Skeletal muscle satellite cell (primary cell): Measurements from ENCODE around the gene PTPRS.
A peak's percentile ranks its signal among the peaks of the same experiment; 100 is the strongest.

Source experiments
- H3K27me3 ChIP-seq: 2 replicates; pipeline ENCODE4 v1.7.0; 2013; ENCODE audit warnings: low read length; ENCODE audit not compliant: control insufficient read depth, insufficient read depth
- H3K36me3 ChIP-seq: 2 replicates; pipeline ENCODE4 v1.7.0; 2013; ENCODE audit warnings: mild to moderate bottlenecking, control low read depth, low read length; ENCODE audit not compliant: insufficient read depth
- H3K4me1 ChIP-seq: 2 replicates; pipeline ENCODE4 v1.7.0; 2013; ENCODE audit warnings: low read length; ENCODE audit not compliant: control insufficient read depth, insufficient read depth
- H3K4me2 ChIP-seq: 2 replicates; pipeline ENCODE4 v1.7.0; 2013; ENCODE audit warnings: mild to moderate bottlenecking, low read length
- H3K4me3 ChIP-seq: 2 replicates; pipeline ENCODE4 v1.7.0; 2013; ENCODE audit warnings: low read length
- H3K9ac ChIP-seq: 2 replicates; pipeline ENCODE4 v1.7.0; 2013; ENCODE audit warnings: mild to moderate bottlenecking, low read depth, low read length, moderate library complexity
- H3K9me3 ChIP-seq: replicated peaks from 2 replicates; pipeline ENCODE4 v1.7.0; 2013; ENCODE audit warnings: mild to moderate bottlenecking, control low read depth, low read length

Gene PTPRS

DNA sequence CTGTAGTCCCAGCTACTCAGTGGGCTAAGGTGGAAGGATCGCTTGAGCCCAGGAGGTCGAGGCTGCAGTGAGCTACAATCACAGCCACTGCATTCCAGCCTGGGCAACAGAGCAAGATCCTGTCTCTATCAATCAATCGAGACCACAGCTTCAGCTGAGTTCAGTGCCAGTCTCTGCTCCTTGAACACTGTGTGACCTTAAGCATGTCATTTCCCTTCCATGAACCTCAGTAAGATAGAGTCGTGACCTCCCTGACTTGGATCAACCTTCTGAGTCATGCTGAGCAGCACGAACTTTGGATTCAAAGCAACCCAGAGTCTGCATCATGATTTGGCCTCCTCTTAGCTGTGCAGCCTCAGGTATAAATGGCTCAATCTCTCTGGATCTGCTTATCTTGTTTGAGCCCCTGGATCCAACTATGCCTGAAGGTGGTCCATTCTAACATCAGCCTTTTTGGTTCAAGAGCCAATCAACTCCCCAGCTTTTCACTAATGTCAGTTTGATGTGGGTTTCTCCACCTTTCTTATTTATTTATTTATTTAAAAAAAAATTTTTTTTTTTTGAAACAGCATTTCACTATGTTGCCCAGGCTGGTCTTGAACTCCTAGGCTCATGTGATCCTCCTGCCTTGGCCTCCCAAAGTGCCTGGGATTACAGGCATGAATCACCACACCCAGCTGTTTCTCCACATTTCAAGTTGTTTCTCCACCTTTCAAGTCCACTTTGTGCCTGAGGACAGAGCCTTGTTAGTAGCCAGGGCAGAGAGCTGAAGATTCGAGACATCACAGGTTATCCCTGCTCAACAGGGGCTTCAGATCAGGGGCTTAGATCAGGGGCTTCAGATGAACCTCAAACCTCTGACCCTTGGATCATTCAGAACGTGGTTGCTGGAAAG is 26.4 kb downstream of the PTPRS start:
- H3K9me3 ChIP-seq: no peaks in the 10 kb centered on the region
- no peaks in the 10 kb centered on the region for H3K27me3 ChIP-seq
- H3K4me1 ChIP-seq: no peaks in the 10 kb centered on the region
- no peaks in the 10 kb centered on the region for H3K36me3 ChIP-seq
- H3K4me2 ChIP-seq: no peak overlapping the region
- H3K4me3 ChIP-seq: no peak overlapping the region
- no peak overlapping the region for H3K9ac ChIP-seq

- no peaks in the 10 kb centered on the region for H3K36me3 ChIP-seq
- H3K9ac ChIP-seq: no peak overlapping the region
- H3K9me3 ChIP-seq: no peaks in the 10 kb centered on the region
- peaks cover 5% of the 10 kb centered on the region for H3K4me1 ChIP-seq
- no peaks in the 10 kb centered on the region for H3K27me3 ChIP-seq
- H3K4me2 ChIP-seq: no peak overlapping the region
- H3K4me3 ChIP-seq: no peak overlapping the region
These were observed 27.3 kb downstream of the PTPRS start for GRCh38 chr19:5313307-5313706.

DNA sequence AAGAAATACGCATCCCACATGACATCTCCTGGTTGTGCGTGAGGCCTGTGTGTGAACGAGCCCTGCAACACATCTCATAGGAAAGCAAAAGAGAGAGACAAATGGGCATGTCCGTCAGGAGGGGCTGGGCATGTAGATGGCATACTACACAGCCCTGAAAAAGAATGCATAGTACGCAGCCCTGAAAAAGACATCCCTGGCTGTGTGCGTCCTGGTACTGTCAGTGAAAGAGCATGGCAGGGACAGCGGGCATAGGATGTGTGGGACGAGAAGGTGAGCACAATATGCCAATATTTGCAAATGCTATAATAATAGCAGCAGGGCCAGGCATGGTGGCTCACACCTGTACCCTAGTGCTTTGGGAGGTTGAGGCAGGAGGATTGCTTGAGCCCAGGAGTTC is 28.6 kb downstream of the PTPRS start:
- H3K36me3 ChIP-seq: no peaks in the 10 kb centered on the region
- H3K4me1 ChIP-seq: peaks cover 7% of the 10 kb centered on the region
- no peak overlapping the region for H3K9ac ChIP-seq
- no peaks in the 10 kb centered on the region for H3K9me3 ChIP-seq
- H3K4me3 ChIP-seq: no peak overlapping the region
- H3K27me3 ChIP-seq: no peaks in the 10 kb centered on the region
- H3K4me2 ChIP-seq: no peak overlapping the region

- Histone ChIP-seq H3K27me3 (peaks cover 6% of the 10 kb centered on the region), H3K9me3 (no peaks in the 10 kb centered on the region), H3K4me1 (peaks cover 7% of the 10 kb centered on the region), H3K36me3 (no peaks in the 10 kb centered on the region), H3K4me3 (no peak overlapping the region), H3K9ac (no peak overlapping the region), H3K4me2 (no peak overlapping the region)
These were observed 31.0 kb downstream of the PTPRS start for GRCh38 chr19:5309438-5310204.

- Histone ChIP-seq H3K27me3 (peaks cover 6% of the 10 kb centered on the region), H3K36me3 (no peaks in the 10 kb centered on the region), H3K4me1 (peaks cover 7% of the 10 kb centered on the region), H3K9ac (peak overlapping the region; percentile 81), H3K9me3 (no peaks in the 10 kb centered on the region), H3K4me2 (peak overlapping the region; percentile 76), H3K4me3 (peak overlapping the region; percentile 58)
These were observed 31.9 kb downstream of the PTPRS start for GRCh38 chr19:5308451-5309437.

- peaks cover 7% of the 10 kb centered on the region for H3K4me1 ChIP-seq
- H3K36me3 ChIP-seq: no peaks in the 10 kb centered on the region
- no peak overlapping the region for H3K4me3 ChIP-seq
- H3K9me3 ChIP-seq: no peaks in the 10 kb centered on the region
- peaks cover 6% of the 10 kb centered on the region for H3K27me3 ChIP-seq
- no peak overlapping the region for H3K4me2 ChIP-seq
- H3K9ac ChIP-seq: no peak overlapping the region
These were observed 33.0 kb downstream of the PTPRS start for GRCh38 chr19:5307655-5308054.

- Histone ChIP-seq H3K9me3 (no peaks in the 10 kb centered on the region), H3K4me2 (no peak overlapping the region), H3K4me3 (no peak overlapping the region), H3K36me3 (no peaks in the 10 kb centered on the region), H3K4me1 (peaks cover 7% of the 10 kb centered on the region), H3K9ac (no peak overlapping the region), H3K27me3 (peaks cover 11% of the 10 kb centered on the region)
These were observed 35.4 kb downstream of the PTPRS start for GRCh38 chr19:5305163-5305562.

DNA sequence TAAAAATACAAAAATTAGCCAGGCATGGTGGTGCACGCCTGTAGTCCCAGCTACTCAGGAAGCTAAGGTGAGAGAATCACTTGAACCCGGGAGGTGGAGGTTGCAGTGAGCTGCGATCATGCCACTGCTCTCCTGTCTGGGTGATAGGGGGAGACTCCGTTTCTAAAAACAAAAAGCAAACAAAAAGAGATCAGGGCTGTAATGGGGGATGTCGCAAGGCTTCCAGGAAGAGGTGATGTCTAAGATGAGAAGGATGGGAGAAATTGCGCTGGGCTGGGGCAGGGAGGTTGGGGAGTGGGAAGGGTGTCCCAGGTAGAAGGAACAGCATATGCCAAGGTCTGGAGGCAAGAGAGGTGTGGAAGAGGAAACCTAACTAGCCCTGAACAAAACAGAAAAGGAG is 36.1 kb downstream of the PTPRS start:
- Histone ChIP-seq H3K4me2 (no peak overlapping the region), H3K9ac (no peak overlapping the region), H3K36me3 (no peaks in the 10 kb centered on the region), H3K4me1 (peaks cover 7% of the 10 kb centered on the region), H3K4me3 (no peak overlapping the region), H3K27me3 (peaks cover 11% of the 10 kb centered on the region), H3K9me3 (no peaks in the 10 kb centered on the region)

DNA sequence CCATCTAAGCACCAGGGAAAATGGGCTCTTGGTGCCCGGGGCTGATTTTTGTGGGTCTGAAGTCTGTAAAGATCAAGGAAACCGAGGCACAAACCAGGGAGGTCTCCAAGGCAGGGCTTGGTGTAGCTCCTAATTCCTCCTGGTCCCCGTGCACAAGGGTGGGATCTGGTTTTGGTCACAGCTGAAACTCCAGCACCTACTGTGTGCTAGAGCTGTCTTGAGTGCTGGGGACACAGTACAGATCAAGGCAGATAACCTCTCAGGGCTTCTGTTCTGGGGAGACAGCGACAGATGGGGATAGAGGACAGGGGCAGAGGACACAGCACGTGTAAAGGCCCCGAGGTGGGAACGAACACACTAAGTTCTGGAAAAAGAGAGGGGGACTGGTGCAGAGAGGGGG is 37.4 kb downstream of the PTPRS start:
- Histone ChIP-seq H3K4me1 (peaks cover 1% of the 10 kb centered on the region), H3K27me3 (peaks cover 15% of the 10 kb centered on the region)

DNA sequence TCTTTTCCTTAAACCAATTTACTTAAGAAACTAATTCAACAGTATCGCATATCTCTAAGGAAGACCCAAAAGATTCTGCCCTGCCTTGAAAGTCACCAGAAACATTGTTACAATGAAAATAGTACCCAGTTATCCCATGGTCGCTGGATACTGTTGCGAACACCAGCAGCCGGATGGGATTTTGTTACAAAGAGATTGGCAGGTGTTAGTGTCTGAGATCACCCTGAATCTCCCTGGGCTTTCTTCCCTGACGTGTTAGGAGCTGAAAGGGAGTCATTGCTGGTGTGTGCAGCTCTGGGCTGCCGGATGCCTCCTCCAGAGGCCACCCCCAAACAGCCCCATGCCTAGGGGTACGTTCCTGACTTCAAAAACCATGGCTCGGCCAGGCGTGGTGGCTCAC is 38.2 kb downstream of the PTPRS start:
- H3K4me3 ChIP-seq: no peak overlapping the region
- peaks cover 15% of the 10 kb centered on the region for H3K27me3 ChIP-seq
- H3K36me3 ChIP-seq: no peaks in the 10 kb centered on the region
- H3K9me3 ChIP-seq: no peaks in the 10 kb centered on the region
- no peaks in the 10 kb centered on the region for H3K4me1 ChIP-seq
- no peak overlapping the region for H3K4me2 ChIP-seq
- H3K9ac ChIP-seq: no peak overlapping the region

More for the DNA sequence above, 37.4 kb downstream of the PTPRS start:
- Histone ChIP-seq H3K4me2 (no peak overlapping the region), H3K9ac (no peak overlapping the region), H3K36me3 (no peaks in the 10 kb centered on the region), H3K4me3 (no peak overlapping the region), H3K9me3 (no peaks in the 10 kb centered on the region)

GRCh38 chr19:5299137-5299536 is 41.5 kb downstream of the PTPRS start:
- Histone ChIP-seq H3K9me3 (no peaks in the 10 kb centered on the region), H3K27me3 (peaks cover 14% of the 10 kb centered on the region), H3K4me2 (no peak overlapping the region), H3K36me3 (no peaks in the 10 kb centered on the region), H3K4me1 (no peaks in the 10 kb centered on the region), H3K4me3 (no peak overlapping the region), H3K9ac (no peak overlapping the region)
